HG02840 (cell line): ENCODE results near the gene CLBA1.

ENCODE experiments used
- ATAC-seq: cut with Tn5 transposase; IDR thresholded peaks from one replicate; pipeline ENCODE4 v1.9.1; 2021; ENCODE audit warnings: mild to moderate bottlenecking, moderate library complexity, moderate number of reproducible peaks; ENCODE audit not compliant: unreplicated experiment, low FRiP score

The CLBA1 gene

GRCh38 chr14:105039458-105040205 lies 54.0 kb downstream of the CLBA1 start:
- ATAC-seq: no peak

- no peak for ATAC-seq
Measured at GRCh38 chr14:105041841-105042765, 56.5 kb downstream of the CLBA1 start.

- ATAC-seq: no peak
Measured at GRCh38 chr14:105042813-105043212, 57.2 kb downstream of the CLBA1 start.

- ATAC-seq: no peak
Measured at GRCh38 chr14:105043641-105044040, 58.1 kb downstream of the CLBA1 start.
